ENCODE results near the gene JAM3.

JAM3 gene

DNA sequence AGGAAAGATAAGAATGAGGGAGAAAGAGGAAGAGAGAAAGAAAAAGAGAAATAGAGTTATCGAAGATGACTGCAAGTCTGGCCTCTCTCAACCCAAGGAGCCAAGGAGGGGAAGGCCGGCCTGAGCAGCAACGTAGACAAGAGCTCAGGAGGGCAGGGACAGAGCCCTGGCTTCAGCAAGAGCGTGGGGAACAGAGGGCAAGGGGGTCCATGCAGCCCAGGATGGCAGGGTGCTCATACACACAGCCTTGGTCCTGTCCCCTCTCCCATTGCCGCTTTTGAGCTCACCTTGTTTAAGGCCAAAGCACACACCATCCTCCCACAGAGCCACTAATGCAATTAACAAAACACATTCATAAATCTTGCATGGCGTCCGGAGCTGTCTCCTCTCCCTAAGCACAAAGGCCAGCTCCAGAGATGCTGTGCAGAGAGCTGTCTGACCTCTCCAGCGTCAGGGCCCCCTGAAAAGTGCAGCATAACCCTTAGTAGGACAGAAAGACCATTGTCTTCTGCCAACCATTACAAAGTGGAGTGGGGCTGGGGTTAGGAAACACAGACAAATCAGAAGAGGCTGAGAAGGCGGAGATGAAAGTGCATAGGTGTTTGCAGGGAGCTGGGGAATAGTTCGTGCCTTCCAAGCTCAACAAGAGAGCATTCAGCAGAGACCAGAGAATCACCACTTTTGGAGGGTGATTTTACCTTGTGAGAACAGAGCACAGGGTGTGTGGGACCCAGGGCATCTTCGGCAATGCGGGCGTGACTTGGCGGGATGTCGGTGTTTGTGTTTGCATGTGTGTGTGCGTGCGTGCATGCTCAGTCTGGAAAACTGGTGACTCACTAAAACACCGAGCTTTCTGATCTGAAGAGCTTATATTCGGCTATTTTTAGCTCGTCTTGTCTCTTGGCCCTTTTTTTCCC lies 28.2 kb upstream of the JAM3 start:
- no peak for DNase-seq

DNA sequence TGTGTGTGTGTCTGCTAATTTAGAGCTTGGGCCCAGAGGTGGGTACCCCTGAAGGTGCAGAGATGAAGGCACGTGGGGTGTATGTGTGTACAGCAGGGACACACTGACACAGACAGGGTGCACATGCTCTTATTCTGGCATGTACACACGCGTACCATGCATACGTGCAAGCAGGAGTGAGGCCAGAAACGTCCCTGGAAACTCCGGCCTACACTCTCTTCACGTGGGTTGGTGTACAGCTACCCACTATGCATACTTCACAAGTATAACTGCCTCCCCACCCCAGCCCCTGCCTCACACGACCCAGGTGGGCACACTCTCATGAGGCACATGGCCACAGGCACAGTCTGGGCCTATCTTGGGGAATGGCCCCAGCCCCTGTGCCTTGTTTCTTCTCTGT lies 27.5 kb upstream of the JAM3 start:
- DNase-seq = no peak

DNA sequence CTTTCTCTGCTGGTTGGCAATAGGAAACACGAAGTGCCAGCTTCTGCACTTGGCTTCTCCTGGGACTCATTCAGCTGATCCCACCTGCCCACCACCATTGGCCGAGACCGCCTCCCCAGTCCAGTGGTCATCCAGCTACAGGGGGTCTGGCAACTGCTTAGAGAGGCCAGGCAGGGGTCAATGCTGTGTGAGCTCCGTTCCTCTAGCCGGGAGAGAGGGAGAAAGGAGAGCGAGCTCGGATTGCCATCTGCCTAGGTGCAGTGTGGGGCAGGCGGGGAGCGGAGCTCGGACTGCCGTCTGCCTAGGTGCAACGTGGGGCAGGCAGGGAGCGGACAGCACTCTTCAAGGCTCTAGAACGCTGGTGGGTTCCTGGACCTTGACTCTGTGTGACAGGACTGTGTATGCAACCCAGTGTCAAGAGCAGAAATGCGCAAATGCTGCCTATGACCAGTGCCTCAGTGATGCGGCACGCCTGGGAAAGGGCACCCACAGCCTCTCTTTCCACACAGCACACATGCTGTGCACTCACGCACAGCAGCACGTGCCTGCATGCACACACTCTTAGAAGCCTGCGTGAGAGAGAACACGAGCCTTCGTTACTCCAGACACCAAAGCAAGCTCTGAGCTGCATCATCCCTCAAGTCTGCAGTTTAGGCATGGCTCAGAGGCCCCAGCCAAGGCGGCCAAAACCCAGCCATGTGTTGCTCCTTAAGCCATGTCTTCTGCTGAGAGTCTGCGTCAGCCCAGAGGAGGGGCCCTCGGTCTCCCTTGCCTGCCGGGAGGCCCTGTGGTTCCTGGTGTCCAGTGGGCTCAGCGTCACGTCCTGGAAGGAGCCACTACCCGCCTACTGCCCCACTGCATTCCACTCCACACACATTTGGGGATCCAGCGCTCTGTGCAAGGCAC lies 26.8 kb upstream of the JAM3 start:
- DNase-seq = no peak

DNA sequence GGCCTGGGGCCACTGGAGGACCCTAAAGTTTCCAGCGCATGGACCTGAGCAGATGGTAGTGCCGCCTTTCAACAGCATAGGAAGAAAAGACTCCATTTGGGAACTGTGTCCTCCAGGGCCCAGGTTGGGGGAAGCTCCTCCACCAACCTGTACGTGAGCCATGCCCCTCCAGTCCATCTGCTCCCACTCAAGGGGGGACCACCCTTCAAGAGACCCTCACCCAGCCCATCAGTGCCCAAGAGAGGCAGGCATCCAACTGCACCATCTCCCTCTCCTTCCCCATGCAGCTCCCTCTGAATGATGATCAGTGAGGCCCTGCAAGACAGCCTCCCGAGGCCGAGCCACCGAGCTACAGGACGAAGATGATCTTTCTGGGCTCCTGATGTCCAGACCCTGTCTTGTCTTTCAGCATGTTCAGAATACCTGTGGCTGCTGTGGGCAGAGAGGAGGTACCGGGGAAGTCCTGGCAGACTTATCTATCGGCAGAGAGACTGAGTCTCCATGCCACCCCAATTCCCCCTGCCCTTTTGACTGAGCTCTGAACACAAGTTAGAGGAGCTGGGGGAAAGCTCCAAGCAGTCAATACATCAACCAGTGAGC lies 25.0 kb upstream of the JAM3 start:
- no peak for DNase-seq

DNA sequence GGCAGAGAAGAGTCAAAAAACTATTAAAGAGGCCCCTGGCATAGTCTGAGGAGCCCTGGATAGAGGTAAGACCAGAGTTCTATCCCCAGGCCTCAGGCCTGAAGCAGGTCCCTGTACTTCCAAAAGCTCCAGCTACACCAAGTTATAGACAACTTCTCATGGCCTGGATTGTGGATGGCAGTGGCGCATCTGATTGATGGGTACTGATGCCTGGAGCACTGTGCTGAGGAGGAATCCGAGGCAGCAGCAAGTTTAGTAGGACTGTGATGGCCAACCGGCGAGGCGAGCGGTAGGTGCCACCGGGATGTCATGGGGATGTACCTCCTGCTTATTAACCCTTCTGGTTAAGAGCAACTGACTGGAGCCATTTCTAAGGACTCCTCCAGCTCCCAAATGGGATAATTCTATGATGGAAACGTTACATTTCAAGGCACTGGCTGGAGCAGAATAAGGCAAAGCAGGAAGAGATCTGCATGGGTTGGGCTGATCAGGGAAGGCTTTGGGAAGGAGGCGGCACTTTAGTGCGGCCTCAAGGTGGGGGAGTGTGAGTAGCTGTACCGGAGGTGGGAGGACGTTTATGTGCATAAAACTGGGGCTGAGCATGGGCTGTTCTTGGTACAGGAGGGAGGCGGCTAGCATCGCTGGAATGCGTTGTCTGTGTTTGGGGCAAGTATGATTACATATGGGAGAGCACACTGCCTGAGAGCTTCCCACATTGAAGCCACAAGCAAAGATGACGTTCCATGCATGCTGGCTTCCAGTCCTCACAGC lies 24.2 kb upstream of the JAM3 start:
- DNase-seq = no peak

DNA sequence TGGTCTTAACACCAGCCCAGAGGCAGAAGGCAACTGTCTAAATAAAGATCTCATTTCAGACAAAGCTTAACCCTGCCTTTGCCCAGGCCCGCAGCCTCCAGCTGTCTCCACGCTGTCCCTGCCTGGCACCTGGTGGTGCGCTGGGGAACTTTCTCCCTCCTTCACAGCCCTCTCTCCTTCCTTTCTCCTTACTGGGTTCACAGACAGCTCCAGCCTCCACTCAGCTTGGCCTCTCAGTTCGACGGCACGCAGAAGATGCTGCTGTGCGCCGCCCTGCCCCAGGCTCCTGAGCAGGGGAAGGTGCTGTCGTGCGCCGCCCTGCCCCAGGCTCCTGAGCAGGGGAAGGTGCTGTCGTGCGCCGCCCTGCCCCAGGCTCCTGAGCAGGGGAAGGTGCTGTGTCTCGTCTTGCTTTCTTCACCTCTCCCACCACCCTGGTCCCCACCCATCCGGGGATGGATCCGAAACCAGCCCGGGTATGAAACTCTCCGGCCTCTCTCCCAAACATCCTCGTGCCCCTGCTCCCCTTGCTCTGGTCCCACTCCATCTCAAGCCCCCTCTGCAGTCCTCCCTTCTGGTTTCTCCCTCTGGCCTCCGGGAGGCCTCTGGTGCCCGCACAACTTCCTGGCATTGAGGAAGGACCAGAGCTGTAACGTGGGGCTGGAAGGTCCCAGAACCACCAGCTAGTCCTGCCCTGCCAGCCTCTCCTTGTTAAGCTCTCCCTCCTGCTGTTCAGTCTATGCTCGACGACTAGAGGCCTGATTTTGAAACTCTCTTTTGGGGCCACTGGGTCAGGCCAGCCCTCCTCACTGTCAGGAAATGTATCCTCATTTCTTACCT lies 22.9 kb upstream of the JAM3 start:
- peak in 1 of 2 donors; percentile 46 for DNase-seq

DNA sequence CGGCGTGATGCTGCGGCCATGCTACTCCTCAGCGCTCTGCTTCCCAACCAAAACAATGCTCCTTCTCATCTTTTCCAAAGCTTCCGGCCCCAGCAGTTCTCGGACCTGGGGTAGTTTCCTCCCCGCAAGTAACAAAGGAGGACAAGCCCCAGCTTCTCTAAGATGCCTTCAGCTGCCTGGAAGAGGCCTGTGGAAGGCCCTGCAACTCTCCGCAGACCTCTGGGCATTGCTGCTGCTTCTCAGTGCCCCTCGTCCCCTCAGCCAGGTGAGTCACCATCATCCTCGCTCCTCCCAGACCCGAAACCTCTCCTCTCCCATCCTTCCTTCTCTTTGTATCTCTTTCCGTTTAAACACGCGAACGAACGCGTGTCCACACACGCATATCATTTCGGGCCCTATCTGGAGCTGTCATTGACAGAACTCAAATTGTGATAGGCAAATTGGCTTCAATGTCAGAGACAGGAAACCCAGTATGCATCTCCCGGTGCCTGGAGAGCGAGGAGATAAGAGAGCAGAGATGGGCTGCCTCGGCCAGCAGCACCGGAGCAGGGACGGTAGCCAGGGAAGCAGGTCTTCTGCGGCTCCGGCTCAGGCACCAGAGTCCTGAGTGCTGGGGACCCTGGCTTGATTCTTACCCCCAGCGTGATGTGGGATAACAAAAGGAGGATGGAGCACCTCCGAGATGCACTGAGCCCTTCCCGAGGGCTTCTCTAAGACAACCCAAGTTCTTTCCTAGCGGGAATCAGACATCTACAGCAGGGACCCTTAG lies 22.0 kb upstream of the JAM3 start:
- DNase-seq = no peak

DNA sequence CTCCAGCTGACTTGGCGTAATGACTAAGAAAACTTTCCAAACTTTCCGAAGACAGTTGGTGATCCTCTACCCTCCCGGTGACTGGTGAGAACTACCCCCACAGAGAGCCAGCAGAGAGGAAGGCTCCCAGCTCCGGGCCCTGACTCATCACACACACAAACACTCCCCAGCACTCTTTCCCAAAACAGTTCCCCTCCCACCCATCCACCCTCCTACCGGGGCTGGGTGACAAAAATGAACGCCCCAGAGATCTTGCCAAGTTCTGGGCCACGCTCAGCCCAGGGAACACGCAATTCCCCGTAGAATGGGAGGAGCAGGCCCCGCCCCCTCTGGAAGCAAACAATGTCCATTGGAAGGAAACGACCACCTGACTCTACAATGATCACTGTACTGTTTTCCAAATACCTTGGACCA lies 21.3 kb upstream of the JAM3 start:
- no peak for DNase-seq

DNA sequence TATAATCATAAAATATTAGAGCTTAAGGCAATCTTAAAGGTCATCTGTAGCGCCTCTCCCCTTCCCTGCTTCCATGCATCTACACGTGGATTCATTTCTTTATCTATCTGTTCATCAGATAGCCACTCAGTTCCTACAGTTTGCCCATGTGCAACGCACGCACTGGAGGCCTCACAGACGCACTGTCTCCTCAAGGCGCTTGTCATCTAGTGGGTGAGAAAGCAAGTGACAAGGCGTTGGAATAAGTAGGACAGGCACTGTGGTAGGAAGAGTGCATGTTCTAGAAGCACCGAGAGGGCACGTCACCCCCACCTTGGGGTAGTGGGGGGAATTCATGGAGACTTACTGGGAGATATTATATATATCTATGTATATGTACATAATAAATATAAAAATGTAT lies 20.8 kb upstream of the JAM3 start:
- DNase-seq = no peak

DNA sequence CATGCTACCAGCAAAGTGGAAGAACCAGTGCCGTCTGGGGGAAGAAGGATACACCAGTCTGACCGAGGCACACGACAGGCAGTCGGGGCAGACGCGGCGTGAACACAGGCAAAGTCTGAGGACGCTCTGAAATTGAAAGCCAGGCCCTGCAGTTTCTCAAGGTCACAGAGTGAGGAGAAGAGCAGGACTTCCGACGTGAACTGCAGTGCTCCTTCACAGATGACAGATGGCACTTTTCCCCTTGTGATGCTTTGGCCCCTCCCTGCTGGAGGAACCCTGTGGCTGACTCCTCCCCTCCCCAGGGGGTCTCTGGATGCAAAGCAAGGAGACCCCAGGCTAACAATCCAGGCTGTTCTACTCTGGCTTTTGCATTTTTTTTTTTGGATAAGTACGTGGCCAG lies 19.6 kb upstream of the JAM3 start:
- DNase-seq = no peak

DNA sequence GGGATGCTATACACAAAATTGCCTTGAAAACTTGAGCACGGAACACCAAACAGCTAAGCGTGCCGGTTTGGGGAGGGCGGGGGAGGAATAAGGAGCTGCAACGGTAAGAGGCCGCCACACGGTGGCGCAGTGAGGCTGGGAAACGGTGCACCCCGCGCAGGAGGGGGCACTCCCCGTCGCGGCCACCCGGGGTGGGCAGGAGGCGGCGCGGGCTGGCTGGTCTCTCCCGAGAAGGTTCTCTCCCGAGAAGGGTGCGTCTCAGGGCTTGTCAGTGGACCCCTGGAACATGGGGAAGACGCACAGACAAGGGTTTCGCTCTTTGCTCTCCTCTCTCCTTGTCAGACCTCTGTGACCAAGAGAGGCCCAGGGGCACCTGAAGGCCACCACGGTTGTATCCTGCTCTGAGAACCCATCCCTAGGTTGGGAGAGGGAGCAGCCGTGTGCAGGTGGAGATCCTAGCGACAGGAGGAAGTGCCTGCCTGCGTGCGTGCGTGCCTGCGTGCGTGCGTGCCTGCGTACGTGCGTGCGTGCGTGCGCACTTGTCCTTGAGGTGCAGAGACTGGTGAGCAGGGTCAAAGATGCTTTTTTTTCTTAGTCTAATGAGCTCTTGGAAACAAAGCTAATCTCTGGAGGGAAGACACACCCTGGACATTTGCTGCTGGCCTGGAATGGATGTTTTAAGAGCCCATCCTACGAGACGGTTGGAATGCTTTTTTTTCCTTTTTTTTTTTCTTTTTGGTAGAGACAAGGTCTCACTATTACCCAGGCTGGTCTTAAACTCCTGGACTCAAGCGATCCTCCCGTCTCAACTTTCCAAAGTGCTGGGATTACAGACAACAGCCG lies 18.1 kb upstream of the JAM3 start:
- peak; percentile 65 to 77 for DNase-seq

DNA sequence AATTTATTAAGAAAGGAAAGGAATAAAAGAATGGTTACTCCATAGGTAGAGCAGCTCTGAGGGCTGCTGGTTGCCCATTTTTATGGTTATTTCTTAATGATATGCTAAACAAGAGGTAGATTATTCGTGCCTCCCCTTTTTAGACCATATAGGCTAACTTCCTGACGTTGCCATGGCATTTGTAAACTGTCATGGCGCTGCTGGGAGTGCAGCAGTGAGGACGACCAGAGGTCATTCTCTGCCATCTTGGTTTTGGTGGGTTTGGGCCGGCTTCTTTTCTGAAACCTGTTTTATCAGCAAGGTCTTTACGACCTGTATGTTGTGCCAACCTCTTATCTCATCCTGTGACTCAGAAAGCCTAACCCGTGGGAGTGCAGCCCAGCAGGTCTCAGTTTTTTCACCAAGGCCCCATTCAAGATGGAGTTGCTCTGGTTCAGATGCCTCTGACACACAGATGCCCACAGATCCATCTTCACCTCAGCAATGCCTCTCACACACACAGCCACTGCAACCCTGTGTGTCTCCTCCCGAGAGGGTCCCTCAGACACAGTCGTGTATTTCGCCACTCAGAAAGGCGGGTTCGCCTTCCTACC lies 16.4 kb upstream of the JAM3 start:
- DNase-seq = no peak

DNA sequence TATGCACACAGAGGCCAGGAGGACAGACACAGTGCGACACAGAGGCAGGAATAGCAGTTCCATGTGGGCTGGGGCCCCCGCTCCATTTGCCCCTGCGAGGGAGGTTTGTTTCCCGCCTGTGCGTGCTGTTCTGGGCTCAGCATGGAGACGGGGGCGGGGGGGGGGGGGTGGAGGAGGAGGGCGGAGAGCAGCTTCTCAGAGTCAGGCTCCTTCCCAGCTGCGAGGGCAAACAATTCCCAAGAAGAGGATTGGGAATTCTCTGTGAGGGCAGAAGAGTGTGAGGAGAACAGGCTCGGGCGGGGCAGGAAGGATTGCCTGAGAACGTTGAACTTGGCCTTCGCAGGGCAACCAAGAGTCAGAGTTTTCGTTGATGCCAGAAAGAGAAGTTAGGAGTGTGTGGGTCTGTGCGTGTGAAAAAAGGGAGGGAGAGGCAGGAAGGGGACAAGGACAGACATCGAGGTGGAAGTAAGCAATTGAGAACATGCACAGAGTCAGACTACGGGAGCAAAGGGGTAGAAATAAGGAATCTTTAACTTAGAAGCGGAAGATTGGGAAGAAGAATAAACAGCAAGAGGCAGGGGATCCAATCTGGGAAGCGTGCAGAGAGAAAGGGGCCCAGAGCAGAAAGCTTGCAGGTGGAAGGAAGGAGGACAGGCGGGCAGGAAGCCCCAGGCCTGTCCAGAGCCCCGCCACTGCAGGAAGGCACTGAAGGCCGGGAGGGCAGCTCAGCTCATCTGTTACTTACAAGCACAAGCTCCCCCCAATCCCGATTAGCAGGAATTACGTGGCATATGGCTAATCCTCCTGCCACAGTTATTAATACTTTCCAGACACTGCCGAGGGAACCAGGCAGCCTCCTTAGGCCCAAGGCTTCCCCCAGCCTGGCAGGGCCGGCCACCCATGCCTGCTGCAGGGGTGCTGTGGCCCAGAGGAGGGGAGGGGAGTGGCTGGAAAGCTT lies 15.6 kb upstream of the JAM3 start:
- no peak for DNase-seq

DNA sequence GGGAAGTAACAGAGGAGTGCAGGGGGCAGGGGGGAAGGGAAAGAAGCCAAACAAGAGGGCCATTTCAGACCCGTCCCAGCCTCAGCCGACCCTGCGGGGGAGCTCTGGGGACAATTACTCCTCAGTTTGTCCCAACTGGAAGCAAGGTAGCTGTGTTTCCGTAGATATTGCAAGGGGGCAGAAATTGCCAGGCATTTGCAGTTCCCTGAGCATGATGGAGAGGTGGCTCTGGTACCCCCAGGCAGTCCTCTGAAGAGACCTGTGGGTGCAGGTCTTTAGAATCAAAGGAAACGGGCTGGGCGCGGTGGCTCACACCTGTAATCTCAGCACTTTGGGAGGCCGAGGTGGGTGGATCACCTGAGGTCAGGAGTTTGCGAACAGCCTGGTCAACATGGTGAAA lies 13.8 kb upstream of the JAM3 start:
- no peak for DNase-seq

DNA sequence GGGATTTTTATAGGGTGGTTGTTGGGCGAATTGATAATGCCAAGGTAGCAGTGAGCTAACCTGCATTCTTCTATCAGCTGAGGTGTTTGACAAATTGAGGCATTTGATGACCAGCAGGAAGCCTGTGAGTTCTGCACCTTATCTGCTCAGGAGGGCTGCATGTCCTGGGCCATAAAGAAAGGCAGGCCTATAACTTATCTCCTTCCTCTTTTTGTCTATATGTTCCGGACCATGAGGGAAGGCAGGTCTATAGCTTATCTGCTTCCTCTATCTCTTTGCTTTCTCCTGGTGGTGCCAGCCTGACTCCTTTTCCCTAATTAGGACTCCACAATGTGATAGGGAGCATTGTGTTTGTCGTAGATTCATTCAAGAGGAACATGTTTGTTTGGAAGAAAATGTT lies 8.6 kb upstream of the JAM3 start:
- DNase-seq = no peak

DNA sequence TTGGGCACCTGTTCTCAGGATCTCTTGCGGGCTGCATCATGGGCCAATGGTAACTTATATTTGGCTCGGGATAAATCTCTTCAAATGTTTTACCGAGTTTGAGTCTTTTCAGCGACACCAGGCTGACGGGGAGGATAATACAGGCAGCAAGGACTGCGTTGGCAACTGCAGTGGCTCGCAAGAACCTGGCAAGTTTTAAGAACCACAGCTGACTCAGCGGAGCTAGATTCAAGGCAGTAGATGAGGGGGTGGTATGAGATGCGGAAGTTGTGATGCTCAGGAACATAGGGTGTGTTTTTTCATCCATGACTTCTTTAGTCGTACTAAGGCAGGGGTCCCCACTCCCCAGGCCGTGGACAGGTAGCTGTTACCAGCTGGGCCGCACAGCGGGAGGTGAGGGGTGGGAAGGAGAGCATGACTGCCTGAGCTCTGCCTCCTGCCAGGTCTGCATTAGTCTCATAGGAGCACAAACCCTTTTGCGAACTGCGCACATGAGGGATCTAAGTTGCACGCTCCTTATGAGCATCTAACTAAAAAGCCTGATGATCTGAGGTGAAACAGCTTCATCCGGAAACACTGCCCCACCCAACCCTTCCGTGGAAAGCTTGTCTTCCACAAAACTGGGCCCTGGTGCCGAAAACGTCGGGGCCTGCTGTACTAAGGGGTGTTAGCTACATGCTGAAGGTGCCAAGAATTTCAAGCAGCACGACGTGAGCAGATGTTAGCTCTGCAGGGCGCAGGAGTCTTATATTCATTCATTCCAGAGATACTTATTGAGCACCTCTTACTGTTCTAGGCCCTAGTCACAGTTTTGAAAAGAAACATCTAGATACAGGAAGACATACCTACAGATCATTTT lies 6.4 kb upstream of the JAM3 start:
- DNase-seq = no peak

DNA sequence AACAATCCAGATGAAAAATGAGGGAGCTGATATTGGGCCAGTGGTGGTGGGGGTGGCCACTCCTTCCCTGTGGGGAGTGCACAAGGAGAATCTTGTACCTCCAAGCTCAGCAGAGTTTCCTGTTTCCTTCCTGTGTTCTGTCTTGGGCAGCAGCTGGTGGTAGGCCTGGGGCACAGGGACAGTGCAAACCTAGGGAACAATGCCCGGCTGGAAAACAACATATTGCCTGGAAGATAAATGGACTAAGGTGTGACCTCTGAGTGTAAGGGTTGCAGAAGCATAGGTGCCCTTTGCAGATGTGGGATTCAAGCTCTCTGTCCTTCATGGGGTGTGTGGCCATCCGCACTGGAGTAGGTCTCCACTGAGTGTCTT lies 5.8 kb upstream of the JAM3 start:
- no peak for DNase-seq
